AG04449 (cell line): ENCODE measurements around the gene BRS3.

Experiments
- CTCF ChIA-PET: fragments of 350-600 bp; formaldehyde crosslinking; extraction: SDS; loops from one replicate; lab custom pipeline; 2021; ENCODE audit warnings: antibody characterized with exemption; lab: Yijun Ruan, JAX
- POLR2A ChIA-PET: fragments of 400-600, 350-600 bp; formaldehyde crosslinking; extraction: SDS; loops from one replicate; lab custom pipeline; 2020; ENCODE audit warnings: antibody characterized with exemption, inconsistent platforms; lab: Yijun Ruan, JAX
- DNase-seq: peaks from one replicate; pipeline ENCODE4 v3.0.0-alpha.2; 2010; ENCODE audit warnings: low read depth, low spot score
- H3K4me3 ChIP-seq: 2 replicates; pipeline ENCODE4 v1.5.1; 2011; ENCODE audit warnings: low read depth, mild to moderate bottlenecking, control low read depth, low read length
- TF ChIP-seq, protein P1 (sequence below): IDR thresholded peaks from one replicate; pipeline ENCODE4 v1.5.1; 2011; ENCODE audit warnings: mild to moderate bottlenecking, moderate library complexity, low read length, control low read depth, inconsistent platforms; ENCODE audit not compliant: insufficient read depth; ENCODE audit errors: missing control alignments

Gene BRS3

DNA sequence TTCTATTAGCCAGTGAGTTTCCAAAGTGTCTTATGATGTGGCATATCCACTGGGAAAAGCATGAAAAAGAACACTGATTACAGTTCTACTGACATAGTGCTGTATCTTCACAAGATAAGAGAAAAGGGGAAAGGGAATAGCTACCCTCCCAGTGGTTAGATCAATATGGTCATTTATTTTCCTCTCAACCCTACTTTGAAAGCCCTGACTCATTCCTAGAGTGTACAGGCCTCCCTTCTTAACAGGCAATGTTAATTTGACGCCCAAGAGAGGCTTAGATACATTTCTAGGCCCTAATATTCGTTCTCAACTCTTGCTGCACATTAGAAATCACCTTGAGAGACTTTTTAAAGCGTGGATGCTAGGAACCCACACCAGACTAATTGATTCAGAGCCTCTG is 20.4 kb upstream of the BRS3 start:
- DNase-seq: no peak
- POLR2A ChIA-PET: no interaction called here
- CTCF ChIA-PET: no interaction called here

DNA sequence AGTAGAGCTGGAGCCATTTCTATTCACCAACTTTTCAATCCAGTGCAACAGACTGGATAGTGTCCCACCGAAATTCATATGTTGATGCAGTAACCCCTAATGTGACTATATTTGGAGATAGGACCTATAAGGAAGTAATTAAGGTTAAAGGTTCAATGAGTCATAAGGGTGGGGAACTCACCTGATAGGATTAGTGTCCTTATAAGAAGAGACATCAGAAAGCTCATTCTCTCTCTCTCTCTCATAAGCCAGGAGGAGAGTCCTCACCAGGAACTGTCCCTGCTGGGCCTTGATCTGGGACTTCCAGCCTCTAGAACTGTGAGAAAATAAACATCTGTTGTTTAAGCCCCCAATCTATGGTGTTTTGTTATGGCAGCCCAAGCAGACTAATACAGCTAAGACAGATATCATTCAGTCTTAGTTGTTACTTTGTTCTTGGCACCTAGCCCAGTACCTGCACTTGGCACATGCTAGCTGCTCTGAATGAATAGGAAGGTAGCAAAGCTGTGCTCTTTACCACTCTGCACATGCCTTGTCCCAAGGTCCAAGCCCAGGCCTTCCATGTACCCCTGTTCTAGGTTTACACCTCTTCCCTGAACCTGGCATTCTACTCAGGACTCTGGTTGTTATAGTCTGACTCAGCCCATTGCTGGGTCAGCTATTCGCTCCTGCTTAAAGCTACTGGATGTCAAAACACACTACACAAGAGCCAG is 19.2 kb upstream of the BRS3 start:
- no peak for DNase-seq
- no peak overlapping the region for H3K4me3 ChIP-seq
- TF ChIP-seq, protein P1, sequence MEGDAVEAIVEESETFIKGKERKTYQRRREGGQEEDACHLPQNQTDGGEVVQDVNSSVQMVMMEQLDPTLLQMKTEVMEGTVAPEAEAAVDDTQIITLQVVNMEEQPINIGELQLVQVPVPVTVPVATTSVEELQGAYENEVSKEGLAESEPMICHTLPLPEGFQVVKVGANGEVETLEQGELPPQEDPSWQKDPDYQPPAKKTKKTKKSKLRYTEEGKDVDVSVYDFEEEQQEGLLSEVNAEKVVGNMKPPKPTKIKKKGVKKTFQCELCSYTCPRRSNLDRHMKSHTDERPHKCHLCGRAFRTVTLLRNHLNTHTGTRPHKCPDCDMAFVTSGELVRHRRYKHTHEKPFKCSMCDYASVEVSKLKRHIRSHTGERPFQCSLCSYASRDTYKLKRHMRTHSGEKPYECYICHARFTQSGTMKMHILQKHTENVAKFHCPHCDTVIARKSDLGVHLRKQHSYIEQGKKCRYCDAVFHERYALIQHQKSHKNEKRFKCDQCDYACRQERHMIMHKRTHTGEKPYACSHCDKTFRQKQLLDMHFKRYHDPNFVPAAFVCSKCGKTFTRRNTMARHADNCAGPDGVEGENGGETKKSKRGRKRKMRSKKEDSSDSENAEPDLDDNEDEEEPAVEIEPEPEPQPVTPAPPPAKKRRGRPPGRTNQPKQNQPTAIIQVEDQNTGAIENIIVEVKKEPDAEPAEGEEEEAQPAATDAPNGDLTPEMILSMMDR: no peak
- CTCF ChIA-PET: no interaction called here
- POLR2A ChIA-PET: interaction anchor here (0.9 kb wide), 1 partner anchor 11 kb away, joined by 3 read pairs; no protein-coding TSS in a partner anchor

More for the DNA sequence above, 20.4 kb upstream of the BRS3 start:
- TF ChIP-seq, protein P1: no peak
- no peak overlapping the region for H3K4me3 ChIP-seq

GRCh38 chrX:136473663-136474062 is 14.1 kb upstream of the BRS3 start:
- ChIA-PET POLR2A (no interaction called here), CTCF (no interaction called here)
- TF ChIP-seq, protein P1: no peak
- DNase-seq: no peak
- H3K4me3 ChIP-seq: no peak overlapping the region

GRCh38 chrX:136475236-136475635 is 12.5 kb upstream of the BRS3 start:
- no peak overlapping the region for H3K4me3 ChIP-seq
- POLR2A ChIA-PET: no interaction called here
- TF ChIP-seq, protein P1: no peak
- CTCF ChIA-PET: no interaction called here
- DNase-seq: no peak

- no peak overlapping the region for H3K4me3 ChIP-seq
- no peak for DNase-seq
- TF ChIP-seq, protein P1: no peak
- POLR2A ChIA-PET: no interaction called here
- CTCF ChIA-PET: no interaction called here
Measured at GRCh38 chrX:136476501-136476900, 11.2 kb upstream of the BRS3 start.

GRCh38 chrX:136477026-136477425 is 10.7 kb upstream of the BRS3 start:
- TF ChIP-seq, protein P1: no peak
- DNase-seq: no peak
- ChIA-PET CTCF (no interaction called here), POLR2A (no interaction called here)
- H3K4me3 ChIP-seq: no peak overlapping the region
